WERI-Rb-1 (cell line): ENCODE data around the gene ZDHHC16.

ENCODE experiments used
- DNase-seq: peaks from one replicate; pipeline ENCODE4 v3.0.0-alpha.2; 2020
- H3K27ac ChIP-seq: fragments of 250-450 bp; sonication (Bioruptor Pico); 2 replicates; pipeline ENCODE4 v1.5.1; 2020; ENCODE audit warnings: mild to moderate bottlenecking, moderate library complexity
- H3K27me3 ChIP-seq: fragments of 250-450 bp; sonication (Bioruptor Pico); 2 replicates; pipeline ENCODE4 v1.5.1; 2021; ENCODE audit warnings: mild to moderate bottlenecking, low read depth, moderate library complexity; ENCODE audit not compliant: insufficient read depth, severe bottlenecking
- H3K36me3 ChIP-seq: fragments of 250-450 bp; sonication (Bioruptor Pico); 2 replicates; pipeline ENCODE4 v1.5.1; 2020; ENCODE audit warnings: mild to moderate bottlenecking, moderate library complexity
- H3K4me3 ChIP-seq: 2 replicates; pipeline ENCODE4 v1.5.1; 2011; ENCODE audit warnings: low read depth, mild to moderate bottlenecking, control low read depth, low read length
- H3K9me3 ChIP-seq: fragments of 250-450 bp; sonication (Bioruptor Pico); 2 replicates; pipeline ENCODE4 v1.5.1; 2021; ENCODE audit warnings: mild to moderate bottlenecking, moderate library complexity; ENCODE audit not compliant: severe bottlenecking
- CTCF ChIP-seq: IDR thresholded peaks from 2 replicates; pipeline ENCODE4 v1.5.1; 2011; ENCODE audit warnings: low read depth, mild to moderate bottlenecking, control low read depth, inconsistent platforms, low read length

ZDHHC16 gene

GRCh38 chr10:97483921-97484320 lies 37.9 kb downstream of the ZDHHC16 start:
- no peak for TF ChIP-seq CTCF
- DNase-seq = no peak

DNA sequence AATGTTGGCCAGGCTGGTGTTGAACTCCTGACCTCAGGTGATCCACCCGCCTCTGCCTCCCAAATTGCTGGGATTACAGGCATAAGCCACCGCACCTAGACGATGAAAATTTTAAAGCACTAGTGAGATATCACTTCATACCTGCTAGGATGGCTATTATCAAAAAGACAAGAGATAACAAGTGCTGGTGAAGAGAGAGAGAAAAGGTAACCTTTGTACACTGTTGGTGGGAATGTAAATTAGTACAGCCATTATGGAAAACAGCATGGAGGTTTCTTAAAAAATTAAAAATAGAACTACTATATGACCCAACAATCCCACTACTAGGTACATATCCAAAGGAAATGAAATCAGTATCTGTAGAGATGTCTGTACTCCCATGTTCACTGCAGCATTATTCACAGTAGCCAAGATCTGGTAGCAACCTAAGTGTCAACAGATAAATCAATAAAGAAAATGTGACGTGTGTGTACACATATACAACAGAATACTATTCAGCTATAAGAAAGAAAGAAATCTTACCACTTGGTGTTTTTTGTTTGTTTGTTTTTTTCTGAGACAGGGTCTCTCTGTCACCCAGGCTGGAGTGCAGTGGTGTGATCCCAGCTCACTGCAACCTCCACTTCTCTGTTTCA lies 39.8 kb downstream of the ZDHHC16 start:
- Histone ChIP-seq H3K27ac (no peak overlapping the region), H3K36me3 (peaks cover 43% of the 10 kb centered on the region), H3K4me3 (no peak overlapping the region), H3K9me3 (no peaks in the 10 kb centered on the region), H3K27me3 (no peaks in the 10 kb centered on the region)
- no peak for DNase-seq
- TF ChIP-seq CTCF = no peak

More at GRCh38 chr10:97483921-97484320, 37.9 kb downstream of the ZDHHC16 start:
- H3K4me3 ChIP-seq = no peak overlapping the region
- H3K9me3 ChIP-seq = no peaks in the 10 kb centered on the region
- peaks cover 59% of the 10 kb centered on the region for H3K36me3 ChIP-seq
- no peaks in the 10 kb centered on the region for H3K27me3 ChIP-seq
- H3K27ac ChIP-seq = no peak overlapping the region

DNA sequence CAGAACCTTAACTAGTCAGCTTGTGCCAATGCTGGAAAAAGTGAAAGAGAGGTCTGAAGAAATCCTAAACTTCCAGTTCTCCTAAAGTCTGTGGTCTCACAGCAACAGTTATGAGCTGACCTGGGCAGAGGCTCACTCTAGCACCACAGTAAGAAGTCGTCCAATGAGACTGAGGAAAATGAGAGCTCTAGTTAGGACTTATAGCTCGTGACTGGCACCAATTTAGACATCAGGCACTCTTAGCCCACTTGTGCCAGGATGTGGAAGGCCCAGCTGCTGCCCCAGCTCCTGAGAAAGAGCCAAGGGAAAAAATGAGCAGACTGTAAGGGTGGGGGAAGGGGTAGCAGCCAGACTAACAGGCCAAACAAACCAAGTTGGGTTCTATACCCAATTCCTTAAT lies 44.6 kb downstream of the ZDHHC16 start:
- H3K27ac ChIP-seq = no peak overlapping the region
- no peak for DNase-seq

GRCh38 chr10:97494151-97494550 lies 48.2 kb downstream of the ZDHHC16 start:
- H3K9me3 ChIP-seq = no peaks in the 10 kb centered on the region
- no peak overlapping the region for H3K4me3 ChIP-seq
- H3K27me3 ChIP-seq = no peaks in the 10 kb centered on the region
- TF ChIP-seq CTCF = no peak
- no peak overlapping the region for H3K27ac ChIP-seq
- peaks cover 11% of the 10 kb centered on the region for H3K36me3 ChIP-seq
- no peak for DNase-seq

More for the DNA sequence above, 44.6 kb downstream of the ZDHHC16 start:
- Histone ChIP-seq H3K9me3 (no peaks in the 10 kb centered on the region), H3K27me3 (no peaks in the 10 kb centered on the region), H3K4me3 (no peak overlapping the region), H3K36me3 (peaks cover 28% of the 10 kb centered on the region)
- TF ChIP-seq CTCF = no peak

- no peaks in the 10 kb centered on the region for H3K9me3 ChIP-seq
- DNase-seq = no peak
- no peak for TF ChIP-seq CTCF
- peaks cover 11% of the 10 kb centered on the region for H3K36me3 ChIP-seq
- no peak overlapping the region for H3K27ac ChIP-seq
- no peak overlapping the region for H3K4me3 ChIP-seq
- peaks cover 2% of the 10 kb centered on the region for H3K27me3 ChIP-seq
These were observed 49.0 kb downstream of the ZDHHC16 start for GRCh38 chr10:97494863-97495506.
